DOHH2 (cell line): ENCODE data around the gene CASZ1.

ENCODE experiments used
- H3F3A ChIP-seq: fragments of 200-600 bp; sonication (generic), shearing (Covaris generic); 2 replicates; pipeline ENCODE4 v1.6.0; 2016; ENCODE audit warnings: antibody characterized with exemption, mild to moderate bottlenecking; ENCODE audit not compliant: control insufficient read depth, insufficient read depth
- H3K27ac ChIP-seq: fragments of 200-600 bp; sonication (generic); 2 replicates; pipeline ENCODE4 v1.5.1; 2014; ENCODE audit warnings: low read depth, mild to moderate bottlenecking, low read length, moderate library complexity
- H3K27me3 ChIP-seq: fragments of 200-600 bp; sonication (generic); 2 replicates; pipeline ENCODE4 v1.6.1; 2014; ENCODE audit warnings: mild to moderate bottlenecking, low read length, mixed read lengths; ENCODE audit not compliant: control insufficient read depth
- H3K36me3 ChIP-seq: fragments of 200-600 bp; sonication (generic); 2 replicates; pipeline ENCODE4 v1.6.1; 2014; ENCODE audit warnings: mild to moderate bottlenecking, low read length, moderate library complexity, mixed read lengths; ENCODE audit not compliant: control insufficient read depth
- H3K4me1 ChIP-seq: fragments of 200-600 bp; sonication (generic); 2 replicates; pipeline ENCODE4 v1.6.1; 2014; ENCODE audit warnings: mild to moderate bottlenecking, low read length, mixed read lengths; ENCODE audit not compliant: control insufficient read depth
- H3K4me2 ChIP-seq: fragments of 200-600 bp; sonication (generic); 2 replicates; pipeline ENCODE4 v1.6.0; 2014; ENCODE audit warnings: mild to moderate bottlenecking, low read length, moderate library complexity
- H3K4me3 ChIP-seq: fragments of 200-600 bp; sonication (generic); 2 replicates; pipeline ENCODE4 v1.5.1; 2014; ENCODE audit warnings: mild to moderate bottlenecking, low read length, mixed read lengths
- H3K79me2 ChIP-seq: fragments of 200-600 bp; sonication (generic); 2 replicates; pipeline ENCODE4 v1.6.1; 2014; ENCODE audit warnings: mild to moderate bottlenecking, low read length, mixed read lengths; ENCODE audit not compliant: control insufficient read depth
- H3K9me2 ChIP-seq: fragments of 200-600 bp; sonication (generic); replicated peaks from 2 replicates; pipeline ENCODE4 v1.6.1; 2014; ENCODE audit warnings: mild to moderate bottlenecking, low read length, mixed read lengths; ENCODE audit not compliant: control insufficient read depth
- H3K9me3 ChIP-seq: fragments of 200-600 bp; sonication (generic); 2 replicates; pipeline ENCODE4 v1.6.1; 2014; ENCODE audit warnings: antibody characterized with exemption, low read length, mixed read lengths; ENCODE audit not compliant: control insufficient read depth, insufficient read depth
- H4K20me1 ChIP-seq: fragments of 200-600 bp; sonication (generic); 2 replicates; pipeline ENCODE4 v1.6.0; 2014; ENCODE audit warnings: low read depth, mild to moderate bottlenecking, antibody characterized with exemption, low read length, moderate library complexity; ENCODE audit not compliant: control insufficient read depth, insufficient read depth
- CTCF ChIP-seq: fragments of 200-600 bp; sonication (generic); IDR thresholded peaks from one replicate; pipeline ENCODE4 v1.5.1; 2014; ENCODE audit warnings: antibody characterized with exemption, mild to moderate bottlenecking, low read depth, low read length; ENCODE audit not compliant: poor library complexity, severe bottlenecking
- EZH2phosphoT487 ChIP-seq: fragments of 200-600 bp; sonication (generic); IDR thresholded peaks from 2 replicates; pipeline ENCODE4 v1.6.1; 2017; ENCODE audit warnings: borderline replicate concordance, mild to moderate bottlenecking, antibody characterized with exemption, low read length, moderate library complexity, mixed read lengths

Gene CASZ1

GRCh38 chr1:10674700-10675609 is 121.5 kb downstream of the CASZ1 start:
- H3K9me2 ChIP-seq: no peaks in the 10 kb centered on the region
- no peak overlapping the region for H3K27ac ChIP-seq
- H3K36me3 ChIP-seq: no peaks in the 10 kb centered on the region
- H4K20me1 ChIP-seq: no peaks in the 10 kb centered on the region
- no peaks in the 10 kb centered on the region for H3K4me1 ChIP-seq
- H3K9me3 ChIP-seq: no peaks in the 10 kb centered on the region
- TF ChIP-seq CTCF: no peak
- no peak for TF ChIP-seq EZH2phosphoT487
- no peak overlapping the region for H3K4me2 ChIP-seq
- H3K79me2 ChIP-seq: no peaks in the 10 kb centered on the region
- H3K27me3 ChIP-seq: no peaks in the 10 kb centered on the region
- H3K4me3 ChIP-seq: no peak overlapping the region
- no peaks in the 10 kb centered on the region for H3F3A ChIP-seq

- H3K9me3 ChIP-seq: no peaks in the 10 kb centered on the region
- H3K4me3 ChIP-seq: no peak overlapping the region
- no peak overlapping the region for H3K4me2 ChIP-seq
- no peaks in the 10 kb centered on the region for H3K27me3 ChIP-seq
- H3K9me2 ChIP-seq: no peaks in the 10 kb centered on the region
- no peaks in the 10 kb centered on the region for H3K4me1 ChIP-seq
- H3K27ac ChIP-seq: no peak overlapping the region
- H3F3A ChIP-seq: no peaks in the 10 kb centered on the region
- TF ChIP-seq CTCF: no peak
- no peak for TF ChIP-seq EZH2phosphoT487
- H3K79me2 ChIP-seq: no peaks in the 10 kb centered on the region
- no peaks in the 10 kb centered on the region for H3K36me3 ChIP-seq
- H4K20me1 ChIP-seq: no peaks in the 10 kb centered on the region
Measured at GRCh38 chr1:10674222-10674621, 122.2 kb downstream of the CASZ1 start.

- TF ChIP-seq CTCF (no peak), EZH2phosphoT487 (no peak)
- Histone ChIP-seq H3K4me2 (no peak overlapping the region), H3K27me3 (no peaks in the 10 kb centered on the region), H3F3A (no peaks in the 10 kb centered on the region), H3K27ac (no peak overlapping the region), H4K20me1 (no peaks in the 10 kb centered on the region), H3K9me3 (no peaks in the 10 kb centered on the region), H3K36me3 (no peaks in the 10 kb centered on the region), H3K4me1 (no peaks in the 10 kb centered on the region), H3K79me2 (no peaks in the 10 kb centered on the region), H3K4me3 (no peak overlapping the region), H3K9me2 (no peaks in the 10 kb centered on the region)
Measured at GRCh38 chr1:10673109-10673711, 123.2 kb downstream of the CASZ1 start.
